ENCODE data around the gene TAS1R1.

The TAS1R1 gene

DNA sequence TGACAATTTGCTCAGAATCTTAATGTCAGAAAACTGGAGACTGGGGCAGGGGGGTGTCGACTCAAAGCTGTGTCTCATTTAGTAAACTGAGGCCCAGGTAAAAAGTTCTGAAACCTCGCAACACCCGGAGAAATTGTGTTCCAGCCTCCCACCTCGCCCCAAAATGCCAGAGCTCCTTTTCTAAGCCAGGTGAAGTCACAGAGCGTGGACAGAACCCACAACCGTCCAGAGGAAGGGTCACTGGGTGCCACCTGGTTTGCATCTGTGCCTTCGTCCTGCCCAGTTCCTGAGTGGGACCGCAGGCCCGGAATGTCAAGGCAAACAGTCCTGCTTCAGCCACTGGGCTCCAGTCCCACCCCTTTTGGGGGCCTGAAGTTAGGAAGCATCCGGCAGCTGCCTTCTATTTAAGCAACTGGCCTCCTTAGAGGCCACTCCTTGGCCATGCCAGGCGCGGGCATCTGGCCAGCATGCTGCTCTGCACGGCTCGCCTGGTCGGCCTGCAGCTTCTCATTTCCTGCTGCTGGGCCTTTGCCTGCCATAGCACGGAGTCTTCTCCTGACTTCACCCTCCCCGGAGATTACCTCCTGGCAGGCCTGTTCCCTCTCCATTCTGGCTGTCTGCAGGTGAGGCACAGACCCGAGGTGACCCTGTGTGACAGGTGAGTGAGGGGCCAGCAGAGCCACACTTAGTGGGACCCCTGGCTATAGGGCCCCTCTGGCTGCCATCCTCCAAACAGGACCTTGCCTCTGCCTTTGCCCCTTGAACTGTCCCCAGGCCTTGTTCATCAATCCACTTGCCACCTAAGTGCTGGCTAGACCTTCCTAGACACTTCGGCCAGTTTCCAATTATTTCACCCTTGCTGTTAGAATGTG lies at the start of gene TAS1R1:
TAS1R1 (plus strand) TSS at position 401 of the 872 bp plus-strand sequence; CDS start at position 468, 67 bp downstream.
- peak within 1 kb of the TSS; percentile 94 for H3K4me3 ChIP-seq (ENCODE audit: low read length)
- no peak for DNase-seq (ENCODE audit: low read depth)
- TF ChIP-seq, protein P1, sequence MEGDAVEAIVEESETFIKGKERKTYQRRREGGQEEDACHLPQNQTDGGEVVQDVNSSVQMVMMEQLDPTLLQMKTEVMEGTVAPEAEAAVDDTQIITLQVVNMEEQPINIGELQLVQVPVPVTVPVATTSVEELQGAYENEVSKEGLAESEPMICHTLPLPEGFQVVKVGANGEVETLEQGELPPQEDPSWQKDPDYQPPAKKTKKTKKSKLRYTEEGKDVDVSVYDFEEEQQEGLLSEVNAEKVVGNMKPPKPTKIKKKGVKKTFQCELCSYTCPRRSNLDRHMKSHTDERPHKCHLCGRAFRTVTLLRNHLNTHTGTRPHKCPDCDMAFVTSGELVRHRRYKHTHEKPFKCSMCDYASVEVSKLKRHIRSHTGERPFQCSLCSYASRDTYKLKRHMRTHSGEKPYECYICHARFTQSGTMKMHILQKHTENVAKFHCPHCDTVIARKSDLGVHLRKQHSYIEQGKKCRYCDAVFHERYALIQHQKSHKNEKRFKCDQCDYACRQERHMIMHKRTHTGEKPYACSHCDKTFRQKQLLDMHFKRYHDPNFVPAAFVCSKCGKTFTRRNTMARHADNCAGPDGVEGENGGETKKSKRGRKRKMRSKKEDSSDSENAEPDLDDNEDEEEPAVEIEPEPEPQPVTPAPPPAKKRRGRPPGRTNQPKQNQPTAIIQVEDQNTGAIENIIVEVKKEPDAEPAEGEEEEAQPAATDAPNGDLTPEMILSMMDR (conservative IDR thresholded peaks at IDR 0.05; ENCODE audit: low read depth, low read length) = no peak

DNA sequence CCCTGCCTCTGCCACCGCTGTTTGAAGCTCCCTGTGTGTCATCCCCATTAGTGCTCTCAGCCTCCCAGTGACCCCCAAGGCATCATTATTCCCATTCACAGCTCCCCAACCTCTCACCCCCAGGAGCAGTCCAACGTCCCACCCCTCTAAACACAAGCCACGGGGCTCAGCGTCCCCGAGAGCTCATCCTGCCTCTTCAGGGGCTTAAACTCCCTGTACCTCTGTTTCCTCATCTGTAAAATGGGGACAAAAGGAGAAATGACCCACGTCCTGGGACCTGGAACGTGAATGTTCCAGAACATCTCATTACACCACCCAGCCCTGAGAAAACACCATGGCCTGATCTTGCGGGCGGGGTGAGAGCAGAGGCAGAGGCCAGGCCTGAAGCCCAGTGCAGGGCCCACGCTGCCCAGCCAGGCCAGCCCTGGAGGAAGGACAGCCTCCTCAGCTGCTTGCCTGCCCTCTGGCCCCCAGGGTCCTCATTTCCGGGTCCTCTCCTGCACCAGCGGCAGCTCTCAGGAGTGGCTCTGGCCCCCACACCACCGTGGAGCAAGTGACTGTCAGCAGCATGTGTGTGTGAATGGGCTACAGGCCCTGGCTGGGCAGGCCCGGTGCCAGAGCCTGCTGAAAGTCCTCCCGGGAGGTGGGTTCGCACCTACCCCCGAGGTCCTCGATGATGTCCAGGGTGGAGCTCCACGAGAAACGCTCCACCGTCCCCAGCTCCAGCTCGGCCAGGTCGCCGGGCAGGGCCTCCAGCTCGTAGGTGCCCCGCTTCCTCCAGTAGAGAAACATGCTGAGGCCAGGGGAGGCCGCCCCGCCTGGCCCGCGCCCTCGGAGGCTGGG lies 49.5 kb upstream of the TAS1R1 start:
- TF ChIP-seq, protein P1 (conservative IDR thresholded peaks at IDR 0.05; ENCODE audit: low read depth, low read length) = no peak
- no peak overlapping the region for H3K4me3 ChIP-seq (ENCODE audit: low read length)
- no peak for DNase-seq (ENCODE audit: low read depth)

DNA sequence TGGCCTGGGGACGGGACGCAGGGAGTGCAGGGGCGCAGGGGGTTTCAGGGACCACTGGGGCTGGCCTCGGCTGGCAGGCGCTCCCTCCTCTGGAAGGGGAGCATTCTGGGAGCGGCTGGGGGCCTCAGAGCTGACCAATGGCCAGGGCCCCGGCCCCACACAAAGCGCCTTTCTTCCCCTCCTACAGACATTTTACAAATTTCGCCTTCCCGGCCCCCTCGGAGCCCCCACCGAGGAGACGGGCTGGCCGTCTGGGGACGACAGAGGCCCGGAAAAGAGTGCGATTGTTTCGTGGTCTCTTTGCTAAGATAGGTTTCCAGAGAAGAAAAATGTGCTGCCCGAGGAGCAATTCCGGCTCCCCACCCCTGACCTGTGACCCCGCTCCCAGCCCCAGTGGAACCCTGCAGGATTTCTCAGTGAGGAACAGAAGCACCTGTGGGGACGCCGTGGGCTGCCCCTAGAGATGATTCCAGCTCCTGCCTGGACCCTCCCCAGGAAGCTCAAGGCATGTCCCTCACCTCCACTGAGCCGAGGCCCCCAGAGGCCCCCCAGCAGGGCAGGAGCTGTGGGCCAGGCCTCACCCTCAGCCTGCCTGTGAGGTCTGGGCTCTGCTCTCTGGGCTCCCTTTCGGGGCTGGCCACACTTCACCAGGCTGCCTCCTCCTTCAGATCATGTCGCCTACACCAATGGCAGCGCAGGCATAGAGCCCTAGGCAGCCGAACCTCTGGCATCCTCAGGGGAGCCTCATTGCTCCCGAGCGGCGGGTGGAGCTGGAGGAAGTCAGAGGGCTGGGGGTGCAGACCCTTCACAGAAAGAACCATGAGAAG lies 48.7 kb upstream of the TAS1R1 start:
- no peak overlapping the region for H3K4me3 ChIP-seq (ENCODE audit: low read length)
- TF ChIP-seq, protein P1 (conservative IDR thresholded peaks at IDR 0.05; ENCODE audit: low read depth, low read length) = no peak
- no peak for DNase-seq (ENCODE audit: low read depth)

DNA sequence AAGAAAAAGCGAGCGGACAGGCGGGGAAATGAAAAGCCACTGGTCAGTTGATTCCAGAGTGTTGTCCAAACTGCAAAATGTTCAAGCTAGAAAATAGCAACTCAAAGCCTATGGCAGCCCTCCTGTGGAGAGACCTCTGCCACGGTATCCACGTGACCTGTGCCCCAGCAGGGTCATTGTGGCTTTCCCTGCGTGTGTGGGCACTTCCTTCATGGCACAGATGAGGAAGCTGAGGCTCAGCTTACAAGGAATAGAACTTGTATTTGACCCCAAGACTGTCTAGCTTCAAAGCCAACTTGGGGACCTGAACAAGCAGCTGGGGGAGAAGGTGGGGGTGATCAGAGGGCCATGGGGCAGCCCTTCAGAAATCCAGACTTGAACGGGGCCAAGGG lies 48.1 kb upstream of the TAS1R1 start:
- TF ChIP-seq, protein P1 (conservative IDR thresholded peaks at IDR 0.05; ENCODE audit: low read depth, low read length) = no peak
- no peak overlapping the region for H3K4me3 ChIP-seq (ENCODE audit: low read length)
- no peak for DNase-seq (ENCODE audit: low read depth)

DNA sequence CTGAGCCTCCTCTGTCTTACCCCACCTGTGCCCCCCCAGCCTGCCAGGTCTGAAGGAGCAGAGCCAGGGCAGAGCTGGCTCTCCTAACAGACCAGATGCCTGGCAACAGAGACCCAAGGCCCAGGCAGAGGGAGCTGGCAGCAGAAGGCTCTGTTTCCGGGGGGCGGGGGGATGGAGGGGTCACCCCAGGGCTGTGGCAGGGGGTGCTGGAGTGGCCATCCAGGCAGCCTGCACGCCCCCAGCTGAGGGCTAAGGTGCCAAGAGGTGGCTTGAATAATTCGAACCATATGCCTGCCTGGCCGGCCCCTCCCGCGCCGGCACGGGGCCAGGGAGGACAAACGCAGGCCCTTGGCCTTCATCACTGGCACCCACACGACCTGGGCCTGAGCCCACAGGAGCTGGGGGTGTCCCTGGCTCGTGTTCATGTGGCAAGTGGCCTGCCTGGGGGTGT lies 47.6 kb upstream of the TAS1R1 start:
- H3K4me3 ChIP-seq (ENCODE audit: low read length) = no peak overlapping the region
- no peak for DNase-seq (ENCODE audit: low read depth)
- TF ChIP-seq, protein P1 (conservative IDR thresholded peaks at IDR 0.05; ENCODE audit: low read depth, low read length) = no peak

DNA sequence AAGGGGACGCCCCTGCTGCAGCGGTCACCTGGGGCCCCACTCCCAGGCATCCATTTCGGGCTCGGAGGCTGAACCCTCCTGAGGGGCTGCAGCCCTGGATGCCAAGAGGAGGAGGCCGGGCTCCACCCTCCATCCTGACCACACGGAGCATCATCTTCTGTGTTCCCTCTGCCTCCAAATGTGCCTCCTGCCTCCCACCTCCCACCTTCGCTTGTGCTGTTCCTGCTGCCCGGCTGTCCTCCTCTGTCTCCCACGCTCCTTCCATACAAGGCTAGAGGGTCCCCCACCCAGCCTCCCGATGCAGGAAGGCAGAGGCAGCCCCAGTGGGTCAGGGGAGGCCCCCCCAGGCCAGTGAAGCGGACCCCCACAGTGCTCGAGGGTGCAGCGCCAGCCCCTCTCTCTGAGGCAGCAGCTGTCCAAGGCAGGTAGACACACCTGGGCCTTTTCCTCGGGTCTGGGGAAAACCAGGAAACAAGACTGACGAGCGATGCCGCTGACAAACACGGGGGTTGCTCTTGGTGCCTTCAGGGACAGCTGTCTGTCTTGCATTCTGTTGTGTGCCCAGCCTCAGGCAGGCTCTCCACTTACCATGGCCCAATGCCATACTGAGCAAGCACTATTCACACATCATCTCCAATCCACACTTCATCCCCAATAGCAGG lies 46.8 kb upstream of the TAS1R1 start:
- no peak overlapping the region for H3K4me3 ChIP-seq (ENCODE audit: low read length)
- DNase-seq (ENCODE audit: low read depth) = no peak
- TF ChIP-seq, protein P1 (conservative IDR thresholded peaks at IDR 0.05; ENCODE audit: low read depth, low read length) = no peak

All from retinal pigment epithelial cell (primary cell).